Loucy (cell line): ENCODE measurements around the gene KBTBD8.

Source experiments
- H2AFZ ChIP-seq: fragments of 200-600 bp; sonication (generic); 2 replicates; pipeline ENCODE4 v1.6.0; 2016; ENCODE audit warnings: antibody characterized with exemption, mild to moderate bottlenecking, low read length, moderate library complexity
- H3F3A ChIP-seq: fragments of 200-600 bp; 2 replicates; pipeline ENCODE4 v1.6.0; 2016; ENCODE audit warnings: antibody characterized with exemption, low read depth, mild to moderate bottlenecking
- H3K27me3 ChIP-seq: fragments of 200-600 bp; sonication (generic); 2 replicates; pipeline ENCODE4 v1.6.1; 2014; ENCODE audit warnings: low read length, mild to moderate bottlenecking; ENCODE audit not compliant: insufficient read depth, poor library complexity, severe bottlenecking
- H3K36me3 ChIP-seq: fragments of 200-600 bp; sonication (generic); 2 replicates; pipeline ENCODE4 v1.6.1; 2016; ENCODE audit warnings: low read length; ENCODE audit not compliant: insufficient read depth
- H3K4me1 ChIP-seq: fragments of 200-600 bp; sonication (generic); 2 replicates; pipeline ENCODE4 v1.5.1; 2014; ENCODE audit warnings: low read length, mild to moderate bottlenecking; ENCODE audit not compliant: insufficient read depth, poor library complexity, severe bottlenecking
- H3K4me2 ChIP-seq: fragments of 200-600 bp; sonication (generic); 2 replicates; pipeline ENCODE4 v1.6.0; 2014; ENCODE audit warnings: antibody characterized with exemption, low read length, low read depth, mild to moderate bottlenecking; ENCODE audit not compliant: poor library complexity, severe bottlenecking
- H3K4me3 ChIP-seq: fragments of 200-600 bp; sonication (generic); 2 replicates; pipeline ENCODE4 v1.5.1; 2014; ENCODE audit warnings: low read length, mild to moderate bottlenecking, mixed read lengths; ENCODE audit not compliant: poor library complexity, severe bottlenecking
- H3K79me2 ChIP-seq: fragments of 200-600 bp; sonication (generic); 2 replicates; pipeline ENCODE4 v1.6.1; 2014; ENCODE audit warnings: low read length; ENCODE audit not compliant: insufficient read depth
- H3K9ac ChIP-seq: fragments of 200-600 bp; sonication (generic); 2 replicates; pipeline ENCODE4 v1.6.0; 2014; ENCODE audit warnings: mild to moderate bottlenecking, low read depth, low read length, moderate library complexity; ENCODE audit not compliant: poor library complexity, severe bottlenecking
- H3K9me2 ChIP-seq: fragments of 200-600 bp; sonication (generic); replicated peaks from 2 replicates; pipeline ENCODE4 v1.6.1; 2016; ENCODE audit warnings: low read depth, low read length, mixed read lengths
- H3K9me3 ChIP-seq: fragments of 200-600 bp; sonication (generic); 2 replicates; pipeline ENCODE4 v1.6.1; 2014; ENCODE audit warnings: mild to moderate bottlenecking, antibody characterized with exemption, low read length, low read depth; ENCODE audit not compliant: insufficient read depth
- H4K20me1 ChIP-seq: fragments of 200-600 bp; sonication (generic); 2 replicates; pipeline ENCODE4 v1.6.0; 2014; ENCODE audit warnings: antibody characterized with exemption, low read length, mild to moderate bottlenecking; ENCODE audit not compliant: insufficient read depth, poor library complexity, severe bottlenecking
- EZH2phosphoT487 ChIP-seq: fragments of 200-600 bp; IDR thresholded peaks from 2 replicates; pipeline ENCODE4 v1.6.1; 2018; ENCODE audit warnings: antibody characterized with exemption, mild to moderate bottlenecking, moderate library complexity, borderline replicate concordance
- TF ChIP-seq, protein P1 (sequence below): fragments of 200-600 bp; sonication (generic); conservative IDR thresholded peaks from 2 replicates; pipeline ENCODE4 v1.5.1; 2014; ENCODE audit warnings: mild to moderate bottlenecking, antibody characterized with exemption, low read length

KBTBD8 gene

DNA sequence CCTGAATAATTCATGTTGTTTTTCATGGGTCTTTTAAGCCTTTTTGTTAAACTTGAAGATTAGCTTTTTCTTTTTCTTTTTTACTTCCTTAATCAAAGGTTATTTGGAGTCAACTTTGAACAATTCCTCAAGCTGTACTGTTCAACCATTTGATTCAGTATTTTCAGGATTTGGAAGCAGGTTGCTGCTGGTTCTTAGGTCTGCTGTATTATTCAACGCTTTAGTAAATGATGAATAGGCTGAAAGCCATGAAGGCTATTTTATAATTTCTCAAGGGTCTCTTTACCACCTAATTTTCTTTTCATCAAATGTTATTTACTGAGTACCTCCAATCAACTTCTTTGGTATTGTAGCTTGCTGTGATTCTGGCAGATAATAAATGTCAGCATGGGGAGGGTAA is 45.8 kb upstream of the KBTBD8 start:
- no peaks in the 10 kb centered on the region for H3K9me3 ChIP-seq
- TF ChIP-seq EZH2phosphoT487: no peak
- TF ChIP-seq, protein P1, sequence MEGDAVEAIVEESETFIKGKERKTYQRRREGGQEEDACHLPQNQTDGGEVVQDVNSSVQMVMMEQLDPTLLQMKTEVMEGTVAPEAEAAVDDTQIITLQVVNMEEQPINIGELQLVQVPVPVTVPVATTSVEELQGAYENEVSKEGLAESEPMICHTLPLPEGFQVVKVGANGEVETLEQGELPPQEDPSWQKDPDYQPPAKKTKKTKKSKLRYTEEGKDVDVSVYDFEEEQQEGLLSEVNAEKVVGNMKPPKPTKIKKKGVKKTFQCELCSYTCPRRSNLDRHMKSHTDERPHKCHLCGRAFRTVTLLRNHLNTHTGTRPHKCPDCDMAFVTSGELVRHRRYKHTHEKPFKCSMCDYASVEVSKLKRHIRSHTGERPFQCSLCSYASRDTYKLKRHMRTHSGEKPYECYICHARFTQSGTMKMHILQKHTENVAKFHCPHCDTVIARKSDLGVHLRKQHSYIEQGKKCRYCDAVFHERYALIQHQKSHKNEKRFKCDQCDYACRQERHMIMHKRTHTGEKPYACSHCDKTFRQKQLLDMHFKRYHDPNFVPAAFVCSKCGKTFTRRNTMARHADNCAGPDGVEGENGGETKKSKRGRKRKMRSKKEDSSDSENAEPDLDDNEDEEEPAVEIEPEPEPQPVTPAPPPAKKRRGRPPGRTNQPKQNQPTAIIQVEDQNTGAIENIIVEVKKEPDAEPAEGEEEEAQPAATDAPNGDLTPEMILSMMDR: no peak
- no peak overlapping the region for H3K4me2 ChIP-seq
- no peak overlapping the region for H2AFZ ChIP-seq
- no peaks in the 10 kb centered on the region for H3K9me2 ChIP-seq
- no peak overlapping the region for H3K9ac ChIP-seq
- no peaks in the 10 kb centered on the region for H3F3A ChIP-seq
- no peaks in the 10 kb centered on the region for H3K27me3 ChIP-seq
- no peak overlapping the region for H3K4me3 ChIP-seq
- no peaks in the 10 kb centered on the region for H4K20me1 ChIP-seq
- H3K4me1 ChIP-seq: no peaks in the 10 kb centered on the region
- H3K36me3 ChIP-seq: no peaks in the 10 kb centered on the region
- no peaks in the 10 kb centered on the region for H3K79me2 ChIP-seq

DNA sequence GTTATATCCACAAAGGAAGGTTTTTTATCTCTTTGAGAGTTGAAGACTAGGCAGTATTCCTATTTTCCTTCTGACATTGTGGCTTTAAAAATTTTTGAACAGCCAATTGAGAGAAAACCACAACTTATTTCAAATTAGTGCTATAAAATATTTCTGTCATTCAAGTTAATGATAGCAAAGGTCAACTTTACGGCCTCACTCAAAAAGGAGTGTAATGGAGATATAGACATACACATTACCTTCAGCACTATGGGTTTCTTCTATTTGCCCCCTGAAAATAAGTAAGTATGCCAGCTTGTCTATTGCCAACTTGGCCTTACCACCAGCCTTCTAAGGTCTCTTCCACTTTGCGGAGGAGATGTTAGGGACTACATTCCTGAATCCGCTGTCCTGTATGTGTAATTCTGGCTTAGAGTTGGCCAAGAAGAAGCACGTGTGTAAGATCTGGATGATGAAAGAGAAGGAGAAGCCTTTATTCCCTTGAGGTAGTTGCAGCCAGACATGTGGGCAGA is 44.1 kb upstream of the KBTBD8 start:
- H3K9ac ChIP-seq: no peak overlapping the region
- no peaks in the 10 kb centered on the region for H3K4me1 ChIP-seq
- no peaks in the 10 kb centered on the region for H3K36me3 ChIP-seq
- no peak overlapping the region for H2AFZ ChIP-seq
- no peaks in the 10 kb centered on the region for H3F3A ChIP-seq
- no peaks in the 10 kb centered on the region for H4K20me1 ChIP-seq
- no peak overlapping the region for H3K4me2 ChIP-seq
- no peak for TF ChIP-seq EZH2phosphoT487
- TF ChIP-seq, protein P1: no peak
- H3K79me2 ChIP-seq: no peaks in the 10 kb centered on the region
- no peak overlapping the region for H3K4me3 ChIP-seq
- no peaks in the 10 kb centered on the region for H3K27me3 ChIP-seq
- no peaks in the 10 kb centered on the region for H3K9me2 ChIP-seq
- no peaks in the 10 kb centered on the region for H3K9me3 ChIP-seq

DNA sequence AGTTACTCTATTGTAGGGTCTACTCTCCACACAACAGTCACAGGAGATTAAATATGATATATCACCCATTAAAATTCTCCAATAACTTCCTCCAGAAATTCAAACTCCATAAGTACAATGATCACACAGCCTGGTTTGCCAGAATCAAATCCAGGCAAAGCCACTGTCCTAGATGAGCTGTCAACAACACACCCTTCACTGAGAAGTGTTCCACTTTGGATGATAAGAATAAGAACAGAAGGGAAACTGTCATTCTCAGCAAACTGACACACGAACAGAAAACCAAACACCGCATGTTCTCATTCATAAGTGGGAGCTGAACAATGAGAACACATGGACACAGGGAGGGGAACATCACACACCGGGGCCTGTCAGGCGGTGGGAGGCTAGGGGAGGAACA is 41.4 kb upstream of the KBTBD8 start:
- Histone ChIP-seq H3K9me2 (no peaks in the 10 kb centered on the region), H3K9ac (no peak overlapping the region), H3K36me3 (no peaks in the 10 kb centered on the region), H3K79me2 (no peaks in the 10 kb centered on the region), H3K9me3 (no peaks in the 10 kb centered on the region), H3K4me3 (no peak overlapping the region), H2AFZ (no peak overlapping the region), H4K20me1 (no peaks in the 10 kb centered on the region), H3K27me3 (no peaks in the 10 kb centered on the region), H3K4me2 (no peak overlapping the region), H3F3A (no peaks in the 10 kb centered on the region), H3K4me1 (no peaks in the 10 kb centered on the region)
- TF ChIP-seq, protein P1: no peak
- TF ChIP-seq EZH2phosphoT487: no peak
